ENCODE data around the gene ORAI1.
A peak's percentile ranks its signal among the peaks of the same experiment; 100 is the strongest.
"Not testable (repeated sequence)": the region's sequence is repeated elsewhere in the genome, so short reads cannot be mapped to it uniquely, and the experiment has no call there.

Gene ORAI1

GRCh38 chr12:121649819-121650353, 23.6 kb downstream of the ORAI1 start:
- no peak for DNase-seq

DNA sequence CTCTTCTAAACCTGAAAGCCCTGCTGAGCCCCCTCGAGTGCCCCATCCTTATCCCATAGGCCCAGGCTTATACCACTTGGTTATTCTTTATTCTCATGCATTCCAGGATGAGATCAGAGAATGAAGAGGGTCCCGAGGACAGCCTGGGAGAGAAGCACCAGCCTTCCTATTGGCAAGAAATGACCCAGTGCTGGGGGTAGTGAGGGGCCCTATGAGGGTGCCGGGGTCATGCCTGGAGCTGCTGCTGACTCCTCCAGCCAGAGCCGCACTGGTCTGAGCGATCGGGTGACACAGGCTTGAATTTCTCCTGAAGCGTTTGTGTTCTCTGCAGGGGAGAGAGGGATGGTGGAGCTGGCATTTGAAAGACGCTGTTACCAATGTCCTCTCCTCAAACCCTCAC, 25.0 kb downstream of the ORAI1 start:
- DNase-seq: no peak

GRCh38 chr12:121652767-121653497, 26.6 kb downstream of the ORAI1 start:
- no peak for DNase-seq

DNA sequence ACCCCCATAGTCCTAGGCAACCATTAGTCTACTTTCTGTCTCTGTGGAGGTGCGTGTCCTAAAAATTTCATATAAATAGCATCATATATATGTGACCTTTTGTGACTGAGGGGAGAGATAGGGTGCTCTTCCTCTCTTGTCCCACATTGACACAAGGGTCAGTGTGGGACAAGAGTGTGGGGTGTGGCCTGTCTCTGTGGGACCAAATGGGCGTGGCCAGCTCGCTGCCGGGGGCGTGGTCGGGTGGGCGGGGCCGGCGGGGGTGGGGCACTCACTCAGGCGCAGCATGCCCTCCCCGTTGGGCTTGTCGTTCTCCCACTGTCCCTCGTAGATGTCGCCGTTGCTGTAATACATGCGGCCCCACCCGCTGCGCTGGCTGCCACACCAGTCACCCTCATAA, 27.7 kb downstream of the ORAI1 start:
- DNase-seq: no peak

DNA sequence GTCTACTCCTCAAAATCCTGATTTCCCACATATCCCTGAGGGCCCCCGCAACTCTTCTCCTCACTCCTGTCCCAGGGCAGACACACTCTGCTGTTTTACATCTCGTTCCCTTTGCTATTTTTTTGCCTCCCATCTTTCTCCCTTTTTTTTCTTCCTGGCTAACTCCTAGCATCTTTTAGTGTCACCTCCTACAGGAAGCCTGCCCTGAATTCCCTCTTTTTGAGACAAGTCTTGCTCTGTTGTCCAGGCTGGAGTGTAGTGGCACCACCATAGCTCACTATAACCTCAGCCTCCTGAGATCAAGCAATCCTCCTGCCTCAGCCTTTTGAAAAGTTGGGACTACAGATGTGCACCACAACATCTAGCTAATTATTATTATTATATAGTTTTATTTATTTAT, 29.8 kb downstream of the ORAI1 start:
- no peak for DNase-seq

- DNase-seq: peak; percentile 9
These were observed 31.1 kb downstream of the ORAI1 start for GRCh38 chr12:121657305-121658008.

GRCh38 chr12:121661353-121662105, 35.2 kb downstream of the ORAI1 start:
- DNase-seq: not testable (repeated sequence)

DNA sequence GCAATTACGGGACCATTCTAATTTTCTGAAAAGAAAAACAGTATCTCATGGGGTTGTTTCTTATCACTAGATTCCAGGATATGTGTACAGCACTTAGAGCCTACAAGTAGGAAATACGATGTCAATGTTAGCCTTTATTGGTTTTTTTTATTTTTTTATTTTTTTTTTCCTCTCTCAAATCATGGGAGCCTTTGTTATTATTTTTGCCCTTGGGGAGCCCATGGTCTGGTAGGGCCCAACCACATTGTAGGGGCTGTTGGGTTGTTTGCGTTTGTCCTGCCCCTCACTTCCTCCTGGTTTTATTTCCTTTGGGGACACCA, 37.2 kb downstream of the ORAI1 start:
- DNase-seq: no peak

DNA sequence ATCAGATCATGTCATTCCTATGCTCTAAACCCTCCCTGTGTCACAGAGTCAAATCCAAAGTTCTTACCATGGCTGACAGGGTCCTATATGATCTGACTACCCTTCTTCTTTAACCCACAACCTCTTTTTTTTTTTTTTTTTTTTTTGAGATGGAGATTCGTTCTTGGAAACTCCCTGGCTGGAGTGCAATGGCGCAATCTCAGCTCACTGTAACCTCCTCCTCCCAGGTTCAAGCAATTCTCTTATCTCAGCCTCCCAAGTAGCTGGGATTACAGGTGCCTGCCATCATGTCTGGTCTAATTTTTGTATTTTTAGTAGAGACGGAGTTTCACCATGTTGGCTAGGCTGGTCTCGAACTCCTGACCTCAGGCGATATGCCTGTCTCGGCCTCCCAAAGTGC, 40.5 kb downstream of the ORAI1 start:
- not testable (repeated sequence) for DNase-seq

- DNase-seq: peak; percentile 42
These were observed 42.6 kb downstream of the ORAI1 start for GRCh38 chr12:121668750-121669520.

DNA sequence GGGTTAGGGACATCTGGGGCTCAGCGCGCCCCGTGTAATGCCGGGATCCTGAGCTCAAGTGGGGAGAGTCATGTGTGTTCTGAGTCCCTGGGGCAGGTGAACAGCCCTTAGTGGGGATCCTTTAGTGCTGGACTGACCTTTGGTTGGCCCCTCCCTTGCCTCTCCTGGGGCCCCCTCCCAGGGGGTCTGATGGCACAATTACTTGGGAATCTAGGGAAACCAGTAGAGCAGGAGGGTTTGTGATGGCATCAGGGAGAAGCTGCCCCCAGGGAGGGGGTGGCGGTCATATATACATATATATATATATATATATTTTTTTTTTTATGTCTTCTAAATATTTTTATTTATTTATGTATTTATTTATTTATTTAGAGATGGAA, 43.2 kb downstream of the ORAI1 start, which contains the start of gene MORN3:
MORN3 (minus strand) TSS at position 134 of the 380 bp plus-strand sequence. CDS start 171 bp downstream, outside the sequence.
- DNase-seq: no peak

DNA sequence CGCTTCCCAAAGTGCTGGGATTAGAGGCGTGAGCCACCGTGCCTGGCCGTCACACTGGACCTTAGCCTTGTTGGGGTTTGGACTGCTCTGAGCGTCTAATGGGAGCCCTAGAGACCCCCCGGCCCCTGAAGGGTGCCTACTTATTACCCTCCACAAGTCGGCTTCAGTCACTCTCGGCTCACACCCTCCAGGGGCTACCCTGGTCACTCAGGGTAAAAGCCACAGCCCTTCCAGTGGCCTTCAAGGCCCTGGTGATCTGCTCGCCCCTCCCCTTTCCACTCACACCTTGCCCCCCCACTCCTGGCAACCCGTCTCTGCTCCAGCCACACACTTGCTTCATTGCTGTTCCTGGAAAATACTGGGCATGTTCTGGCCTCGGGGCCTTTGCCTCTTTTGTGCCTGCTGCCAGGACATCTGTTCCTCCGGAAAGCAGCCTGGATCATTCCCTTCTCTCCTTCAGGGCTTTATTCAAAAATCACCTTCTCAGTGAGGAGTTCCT, 46.7 kb downstream of the ORAI1 start:
- no peak for DNase-seq

GRCh38 chr12:121676190-121676589, 49.9 kb downstream of the ORAI1 start:
- DNase-seq: no peak

DNA sequence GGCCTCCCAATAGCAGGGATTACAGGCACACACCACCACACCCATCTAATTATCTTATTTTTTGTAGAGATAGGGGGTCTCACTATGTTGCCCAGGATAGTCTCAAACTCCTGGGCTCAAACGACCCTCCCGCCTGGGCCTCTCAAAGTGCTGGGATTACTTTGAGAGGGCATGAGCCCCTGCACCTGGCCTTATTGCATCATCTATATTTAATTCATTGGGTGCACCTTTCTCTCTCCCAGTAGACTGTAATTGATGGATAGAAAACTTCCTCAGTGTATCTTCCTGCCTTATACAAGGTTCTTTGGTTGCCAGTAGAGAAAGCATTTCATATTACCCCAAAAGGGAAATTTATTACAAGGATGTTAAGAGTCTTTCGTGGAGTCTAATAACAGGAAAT, 52.0 kb downstream of the ORAI1 start:
- DNase-seq: no peak

DNA sequence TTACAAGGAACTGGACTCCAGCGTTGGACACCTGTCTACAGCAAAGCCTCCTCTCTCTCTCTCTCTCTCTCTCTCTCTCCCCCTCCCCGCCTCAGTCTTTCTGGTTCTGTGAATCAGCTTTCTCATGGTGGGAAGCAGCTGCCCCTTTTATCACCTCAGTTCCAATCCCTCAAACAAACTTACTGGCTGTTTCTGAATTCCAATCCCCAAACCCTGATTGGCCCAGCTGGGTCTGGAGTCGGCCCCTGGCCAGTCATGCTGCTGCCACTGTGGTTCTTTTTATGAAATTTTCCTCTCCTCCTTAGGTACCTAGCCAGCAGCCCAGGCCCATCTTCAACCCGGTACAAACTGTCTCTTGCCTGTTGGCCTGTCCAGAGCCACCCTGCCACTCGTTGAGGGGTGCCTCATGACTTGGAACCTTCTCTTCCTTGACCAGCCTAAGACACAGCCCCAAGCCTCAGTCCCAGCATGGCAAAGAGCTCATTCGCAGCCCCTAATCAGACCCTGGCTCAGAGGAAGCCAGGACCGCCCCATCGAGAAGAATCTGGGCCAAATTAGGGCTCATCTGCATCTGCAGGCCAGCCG, 52.5 kb downstream of the ORAI1 start:
- peak; percentile 5 for DNase-seq

DNA sequence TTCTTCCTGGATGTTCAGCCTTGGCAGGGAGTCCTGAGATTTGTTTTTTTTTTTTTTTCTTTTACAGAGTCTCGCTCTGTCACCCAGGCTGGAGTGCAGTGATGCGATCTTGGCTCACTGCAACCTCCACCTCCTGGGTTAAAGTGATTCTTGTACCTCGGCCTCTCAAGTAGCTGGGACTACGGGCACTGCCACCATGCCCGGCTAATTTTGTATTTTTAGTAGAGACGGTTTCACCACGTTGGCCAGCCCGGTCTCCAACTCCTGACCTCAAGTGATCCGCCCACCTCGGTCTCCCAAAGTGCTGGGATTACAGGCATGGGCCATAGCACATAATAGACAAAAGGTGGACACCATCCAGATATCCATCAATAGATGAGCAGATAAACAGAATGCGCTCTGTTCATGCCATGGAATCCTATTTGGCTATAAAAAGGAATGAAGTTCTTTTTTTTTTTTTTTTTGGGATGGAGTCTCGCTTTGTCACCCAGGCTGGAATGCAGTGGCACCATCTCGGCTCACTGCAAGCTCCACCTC, 53.4 kb downstream of the ORAI1 start:
- not testable (repeated sequence) for DNase-seq

DNA sequence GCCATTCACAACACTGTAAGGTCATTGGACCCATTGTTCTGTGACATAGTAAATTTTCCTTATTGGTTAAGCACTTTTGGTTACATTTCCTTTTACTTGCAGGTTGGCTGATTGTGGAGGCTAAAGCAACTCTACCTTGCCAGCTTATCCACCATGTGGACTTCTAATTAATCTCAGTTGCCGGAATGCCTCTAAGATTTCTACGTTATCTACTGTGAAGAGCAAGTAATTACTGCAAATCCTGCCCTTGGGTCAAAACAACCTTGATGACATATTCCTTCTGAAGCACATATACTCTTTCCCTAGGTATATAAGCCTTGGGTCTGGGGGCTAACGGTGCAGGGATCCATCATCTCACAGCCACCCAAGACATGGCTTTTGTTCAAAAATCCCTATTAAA, 62.6 kb downstream of the ORAI1 start:
- no peak for DNase-seq

- no peak for DNase-seq
These were observed 63.1 kb downstream of the ORAI1 start for GRCh38 chr12:121689430-121689829.

All from fibroblast of upper back skin (primary cell).